GM19099 (cell line): ENCODE measurements around the gene DECR2.

Experiments used
- POLR2A ChIP-seq: IDR thresholded peaks from 3 replicates; pipeline ENCODE4 v1.6.1; 2011; ENCODE audit warnings: low read depth; ENCODE audit not compliant: insufficient read length; ENCODE audit errors: extremely low read depth

DECR2 gene

GRCh38 chr16:372302-372983 lies 29.2 kb upstream of the DECR2 start:
- TF ChIP-seq POLR2A, result no peak

GRCh38 chr16:373020-373598 lies 28.6 kb upstream of the DECR2 start:
- TF ChIP-seq POLR2A, result no peak

DNA sequence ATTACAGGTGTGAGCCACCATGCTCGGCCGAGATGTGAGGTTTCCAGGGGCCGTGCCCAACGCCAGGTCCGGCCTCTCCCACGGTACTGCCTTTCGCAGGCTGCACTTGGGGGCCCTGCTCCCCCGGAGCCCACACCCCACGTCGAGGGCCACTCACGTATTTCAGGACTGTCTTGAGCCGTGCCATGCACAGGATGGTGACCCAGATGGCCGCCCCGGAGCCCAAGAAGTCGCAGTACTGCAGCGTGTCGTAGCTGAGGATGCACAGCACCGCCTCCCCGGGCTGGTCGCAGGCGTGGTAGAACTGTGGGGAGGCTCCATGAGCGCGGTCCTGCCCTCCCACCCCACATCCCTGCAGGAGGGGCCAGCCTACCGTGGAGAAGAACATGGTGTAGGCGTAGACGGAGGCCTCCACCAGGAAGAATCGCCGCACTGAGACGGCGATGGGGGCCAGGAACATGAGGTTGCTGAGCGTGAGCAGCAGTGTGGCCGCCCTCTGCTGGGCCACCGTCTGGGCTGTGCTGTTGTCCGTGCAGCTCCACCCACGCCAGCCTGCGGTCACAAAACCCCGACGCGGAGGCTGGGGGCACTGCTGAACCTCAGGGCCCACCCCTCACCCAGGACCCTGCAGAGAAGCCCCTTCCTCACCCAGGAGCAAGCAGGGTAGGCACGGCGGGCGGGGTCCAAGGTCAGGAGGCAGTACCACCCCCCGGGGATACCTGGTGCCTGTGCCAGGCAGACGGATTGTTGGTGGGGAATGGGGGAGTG lies 27.7 kb upstream of the DECR2 start:
- no peak for TF ChIP-seq POLR2A

DNA sequence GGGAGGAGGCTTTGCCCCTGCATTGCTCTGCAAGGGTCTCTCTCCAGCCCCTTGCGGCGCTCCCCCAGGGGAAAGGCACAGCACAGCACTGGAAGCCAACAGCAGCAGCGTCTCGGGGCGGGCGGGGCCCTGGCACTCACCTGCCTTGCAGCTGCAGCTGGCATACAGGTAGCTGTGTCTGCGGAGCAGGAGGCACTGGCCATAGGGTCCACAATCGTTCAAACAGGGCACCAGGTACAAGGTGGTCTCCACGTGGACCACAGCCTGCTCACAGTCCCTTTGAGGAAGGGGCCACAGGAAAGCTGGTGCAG lies 27.1 kb upstream of the DECR2 start:
- no peak for TF ChIP-seq POLR2A

GRCh38 chr16:375212-375611 lies 26.5 kb upstream of the DECR2 start:
- no peak for TF ChIP-seq POLR2A

GRCh38 chr16:375927-376816 lies 25.5 kb upstream of the DECR2 start:
- TF ChIP-seq POLR2A, result no peak

GRCh38 chr16:376817-377418 lies 24.8 kb upstream of the DECR2 start:
- TF ChIP-seq POLR2A, result no peak

DNA sequence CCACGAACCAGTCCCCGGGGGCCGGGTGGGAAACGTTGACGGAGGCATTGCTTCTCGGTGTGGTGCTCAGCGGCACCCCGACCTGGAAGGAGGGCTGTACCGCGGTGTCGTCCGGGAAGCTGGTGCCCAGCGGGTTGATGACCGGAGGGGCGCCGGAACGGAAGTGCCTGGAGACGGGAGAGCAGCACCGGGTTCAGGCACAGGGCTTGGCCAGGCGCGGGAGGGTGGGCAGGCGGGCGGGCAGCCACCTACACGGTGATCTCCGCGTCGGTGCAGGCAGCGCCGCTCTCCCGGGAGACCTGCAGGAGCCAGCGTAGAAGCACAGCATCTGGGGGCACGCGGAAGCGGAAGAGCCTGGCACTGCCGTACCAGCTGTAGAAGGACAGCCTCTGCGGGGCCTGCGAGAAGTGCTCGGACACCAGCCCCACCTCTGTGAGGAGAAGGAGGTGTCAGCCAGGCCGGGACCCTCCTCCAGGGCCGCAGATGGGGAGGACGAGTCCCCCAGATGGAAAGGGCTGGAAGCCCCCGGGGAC lies 24.2 kb upstream of the DECR2 start:
- TF ChIP-seq POLR2A, result no peak

DNA sequence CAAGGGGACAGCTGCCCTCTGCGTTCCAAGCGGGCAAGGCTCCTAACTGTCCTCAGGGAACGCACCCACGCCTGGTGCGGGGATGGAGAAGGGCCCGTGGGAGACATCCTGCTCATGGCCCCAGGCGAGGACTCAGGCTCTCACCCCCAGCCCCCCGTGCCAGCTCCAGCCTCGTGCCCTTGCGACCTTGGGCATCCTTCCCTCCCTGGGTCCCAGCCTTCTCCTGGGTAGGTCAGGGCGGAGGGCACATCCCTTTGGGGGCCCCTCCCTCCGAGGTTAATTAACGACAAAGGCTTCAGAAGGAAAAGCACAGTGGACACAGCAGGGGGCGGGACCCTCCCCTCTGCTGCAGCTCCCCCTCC lies 22.9 kb upstream of the DECR2 start:
- TF ChIP-seq POLR2A, result no peak

DNA sequence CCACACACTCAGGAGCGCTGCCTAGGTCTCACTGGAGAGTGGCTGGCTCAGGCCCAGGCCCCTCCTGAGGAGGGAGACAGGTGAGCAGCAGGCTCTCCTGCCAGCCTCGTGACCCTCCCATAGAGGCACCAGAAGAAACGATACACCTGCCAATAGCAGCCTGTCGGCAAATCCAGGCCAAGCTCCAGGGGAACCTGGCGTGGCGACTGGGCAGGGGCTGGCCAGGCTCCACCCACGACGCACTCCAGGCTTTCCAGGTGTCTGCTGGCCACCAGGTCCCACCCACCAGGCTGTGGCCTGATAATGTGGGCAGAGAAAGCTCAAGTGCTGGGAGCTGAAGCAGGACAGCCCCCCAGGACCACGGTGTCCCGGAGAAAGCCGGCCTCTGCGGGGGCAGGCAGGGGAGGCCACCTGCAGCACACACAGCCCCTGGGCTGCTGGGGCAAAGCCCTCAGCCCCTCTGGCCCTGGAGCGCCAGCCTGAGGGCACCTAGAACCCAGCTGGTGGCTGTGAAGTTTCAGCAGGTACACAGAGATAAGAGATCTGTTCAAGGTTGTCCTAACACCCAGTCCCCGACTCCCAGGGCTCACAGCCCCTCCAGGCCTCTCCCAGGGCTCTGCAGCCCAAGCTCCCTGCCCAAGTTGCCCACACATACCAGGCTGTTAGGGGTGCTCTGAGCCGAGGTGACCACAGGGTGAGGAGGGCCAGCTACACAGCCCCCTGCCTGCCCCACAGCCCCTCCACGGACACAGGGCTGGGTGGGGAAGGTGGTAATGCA lies 22.3 kb upstream of the DECR2 start:
- TF ChIP-seq POLR2A, result no peak

DNA sequence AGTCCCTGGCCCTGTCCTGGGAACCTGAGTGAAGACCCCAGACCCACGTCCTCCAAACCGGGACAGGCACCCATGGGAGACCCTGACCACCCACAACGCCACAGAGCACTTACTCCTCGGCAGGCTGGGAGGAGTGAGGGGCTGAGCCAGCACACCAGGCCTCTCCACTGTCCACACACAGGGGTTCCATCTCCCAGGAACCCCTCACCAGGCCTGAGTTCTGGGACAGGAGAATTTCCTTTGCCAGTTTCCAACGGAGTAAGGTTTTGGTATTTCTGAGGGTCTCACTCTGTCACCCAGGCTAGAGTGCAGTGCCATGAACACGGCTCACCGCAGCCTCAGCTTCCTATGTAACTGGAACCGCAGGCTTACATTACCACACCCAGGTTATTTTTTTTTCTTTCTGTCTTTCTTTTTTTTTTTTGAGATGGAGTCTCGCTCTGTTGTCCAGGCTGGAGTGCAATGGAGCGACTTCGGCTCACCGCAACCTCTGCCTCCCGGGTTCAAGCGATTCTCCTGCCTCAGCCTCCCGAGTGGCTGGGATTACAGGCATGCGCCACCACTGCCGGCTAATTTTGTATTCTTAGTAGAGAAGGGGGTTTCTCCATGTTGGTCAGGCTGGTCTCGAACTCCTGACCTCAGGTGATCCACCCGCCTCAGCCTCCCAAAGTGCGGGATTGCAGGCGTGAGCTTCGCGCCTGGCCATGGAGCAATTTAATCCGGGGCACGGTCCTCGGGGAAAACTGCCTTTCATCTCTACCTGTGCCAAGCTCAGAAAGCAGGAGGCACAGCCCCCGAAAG lies 21.5 kb upstream of the DECR2 start:
- TF ChIP-seq POLR2A, result no peak

DNA sequence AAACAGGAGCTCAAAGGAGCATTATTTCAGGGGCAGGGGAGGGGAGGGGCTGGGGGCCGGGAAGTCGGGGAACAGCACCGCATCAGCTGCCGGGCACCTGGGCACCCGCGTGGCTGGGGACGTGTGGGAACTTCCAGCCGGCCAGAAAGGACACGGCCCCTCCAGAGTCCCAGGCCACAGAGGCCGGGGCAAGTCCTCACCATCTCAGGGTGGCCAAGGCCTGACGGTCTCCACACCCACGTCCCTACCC lies 21.0 kb upstream of the DECR2 start:
- no peak for TF ChIP-seq POLR2A

- TF ChIP-seq POLR2A, result no peak
These were observed 20.5 kb upstream of the DECR2 start for GRCh38 chr16:381012-381788.
